ENCODE results near the gene GPR148.
A peak's percentile ranks its signal among the peaks of the same experiment; 100 is the strongest.

The GPR148 gene

GRCh38 chr2:130764821-130765115 lies 35.9 kb downstream of the GPR148 start:
- no peaks in the 10 kb centered on the region for H3K36me3 ChIP-seq
- H3K27ac ChIP-seq: no peak overlapping the region
- H3K9ac ChIP-seq: no peak overlapping the region
- H3K9me3 ChIP-seq (replicated peaks in 1 of 11): no peaks in the 10 kb centered on the region
- H3K27me3 ChIP-seq: no peaks in the 10 kb centered on the region
- H3K4me1 ChIP-seq: no peaks in the 10 kb centered on the region
- H4K20me1 ChIP-seq: peaks cover 0 to 42% (median 0%) of the 10 kb centered on the region in 11 experiments; a peak in 8 of 22 replicates
- no peak overlapping the region for H3K4me2 ChIP-seq
- no peak for TF ChIP-seq Cebpa-rat (IDR thresholded peaks at IDR 0.05)
- H3K4me3 ChIP-seq: no peak overlapping the region

GRCh38 chr2:130765464-130765863 lies 36.6 kb downstream of the GPR148 start:
- no peak overlapping the region for H3K9ac ChIP-seq
- H3K4me3 ChIP-seq: no peak overlapping the region
- no peak overlapping the region for H3K27ac ChIP-seq
- no peaks in the 10 kb centered on the region for H3K27me3 ChIP-seq
- no peaks in the 10 kb centered on the region for H3K36me3 ChIP-seq
- no peak for TF ChIP-seq Cebpa-rat (IDR thresholded peaks at IDR 0.05)
- H3K4me1 ChIP-seq: no peaks in the 10 kb centered on the region
- H3K4me2 ChIP-seq: no peak overlapping the region
- peaks cover 0 to 35% (median 0%) of the 10 kb centered on the region in 11 experiments; a peak in 7 of 22 replicates for H4K20me1 ChIP-seq
- no peaks in the 10 kb centered on the region for H3K9me3 ChIP-seq (replicated peaks in 1 of 11)

GRCh38 chr2:130766037-130766436 lies 37.2 kb downstream of the GPR148 start:
- no peak for TF ChIP-seq Cebpa-rat (IDR thresholded peaks at IDR 0.05)
- no peaks in the 10 kb centered on the region for H3K9me3 ChIP-seq (replicated peaks in 1 of 11)
- no peak overlapping the region for H3K4me3 ChIP-seq
- H3K9ac ChIP-seq: no peak overlapping the region
- no peaks in the 10 kb centered on the region for H3K4me1 ChIP-seq
- no peaks in the 10 kb centered on the region for H3K27me3 ChIP-seq
- H4K20me1 ChIP-seq: peaks cover 0 to 31% (median 0%) of the 10 kb centered on the region in 11 experiments; a peak in 4 of 22 replicates
- no peak overlapping the region for H3K27ac ChIP-seq
- no peaks in the 10 kb centered on the region for H3K36me3 ChIP-seq
- no peak overlapping the region for H3K4me2 ChIP-seq

GRCh38 chr2:130766711-130767407 lies 38.0 kb downstream of the GPR148 start:
- Histone ChIP-seq H3K9me3 (replicated peaks in 1 of 11) (no peaks in the 10 kb centered on the region), H3K9ac (no peak overlapping the region), H3K4me3 (no peak overlapping the region), H3K4me1 (no peaks in the 10 kb centered on the region), H3K27me3 (no peaks in the 10 kb centered on the region), H3K4me2 (no peak overlapping the region), H3K27ac (no peak overlapping the region), H4K20me1 (peaks cover 0 to 23% (median 0%) of the 10 kb centered on the region in 11 experiments; a peak in 4 of 22 replicates), H3K36me3 (no peaks in the 10 kb centered on the region)
- no peak for TF ChIP-seq Cebpa-rat (IDR thresholded peaks at IDR 0.05)

GRCh38 chr2:130767408-130767775 lies 38.5 kb downstream of the GPR148 start:
- Histone ChIP-seq H3K36me3 (no peaks in the 10 kb centered on the region), H3K4me2 (no peak overlapping the region), H3K9me3 (replicated peaks in 1 of 11) (peaks cover 0 to 1% (median 0%) of the 10 kb centered on the region in 11 experiments; a peak in 3 of 22 replicates), H3K4me3 (no peak overlapping the region), H3K4me1 (no peaks in the 10 kb centered on the region), H3K27me3 (no peaks in the 10 kb centered on the region), H3K9ac (no peak overlapping the region), H4K20me1 (peaks cover 0 to 17% (median 0%) of the 10 kb centered on the region in 11 experiments; a peak in 3 of 22 replicates), H3K27ac (no peak overlapping the region)
- no peak for TF ChIP-seq Cebpa-rat (IDR thresholded peaks at IDR 0.05)

GRCh38 chr2:130768191-130768855 lies 39.5 kb downstream of the GPR148 start:
- H3K9ac ChIP-seq: no peak overlapping the region
- H3K9me3 ChIP-seq (replicated peaks in 1 of 11): peaks cover 0 to 9% (median 4%) of the 10 kb centered on the region in 11 experiments; a peak in 3 of 22 replicates
- no peak overlapping the region for H3K4me3 ChIP-seq
- H3K27ac ChIP-seq: no peak overlapping the region
- H3K4me1 ChIP-seq: no peaks in the 10 kb centered on the region
- peaks cover 0 to 10% (median 0%) of the 10 kb centered on the region in 11 experiments; a peak in 2 of 22 replicates for H4K20me1 ChIP-seq
- H3K36me3 ChIP-seq: no peaks in the 10 kb centered on the region
- H3K27me3 ChIP-seq: no peaks in the 10 kb centered on the region
- no peak for TF ChIP-seq Cebpa-rat (IDR thresholded peaks at IDR 0.05)
- H3K4me2 ChIP-seq: no peak overlapping the region

- no peak for TF ChIP-seq Cebpa-rat (IDR thresholded peaks at IDR 0.05)
- no peaks in the 10 kb centered on the region for H3K27me3 ChIP-seq
Measured at GRCh38 chr2:130769343-130769907, 40.6 kb downstream of the GPR148 start.

GRCh38 chr2:130776550-130776949 lies 47.7 kb downstream of the GPR148 start:
- Histone ChIP-seq H3K27ac (no peak overlapping the region), H3K4me2 (no peak overlapping the region), H3K27me3 (no peaks in the 10 kb centered on the region), H3K9me3 (replicated peaks in 1 of 11) (peaks cover 0 to 9% (median 4%) of the 10 kb centered on the region in 11 experiments; a peak in 3 of 22 replicates), H3K36me3 (no peaks in the 10 kb centered on the region), H3K9ac (no peak overlapping the region), H3K4me3 (no peak overlapping the region), H3K4me1 (no peaks in the 10 kb centered on the region), H4K20me1 (no peaks in the 10 kb centered on the region)
- 0 out of 22 replicates have a peak, but pooled peaks of 1 of the 11 experiments have one; percentile 11 for TF ChIP-seq Cebpa-rat (IDR thresholded peaks at IDR 0.05)

More at GRCh38 chr2:130769343-130769907, 40.6 kb downstream of the GPR148 start:
- Histone ChIP-seq H3K4me1 (no peaks in the 10 kb centered on the region), H3K9me3 (replicated peaks in 1 of 11) (peaks cover 0 to 9% (median 4%) of the 10 kb centered on the region in 11 experiments; a peak in 3 of 22 replicates), H3K9ac (no peak overlapping the region), H3K36me3 (no peaks in the 10 kb centered on the region), H3K27ac (no peak overlapping the region), H4K20me1 (peaks cover 0 to 3% (median 0%) of the 10 kb centered on the region in 11 experiments; a peak in 1 of 22 replicates), H3K4me2 (no peak overlapping the region), H3K4me3 (no peak overlapping the region)

- Histone ChIP-seq H3K9ac (no peak overlapping the region), H4K20me1 (no peaks in the 10 kb centered on the region), H3K27ac (no peak overlapping the region), H3K36me3 (no peaks in the 10 kb centered on the region), H3K4me1 (no peaks in the 10 kb centered on the region), H3K9me3 (replicated peaks in 1 of 11) (peaks cover 0 to 8% (median 0%) of the 10 kb centered on the region in 11 experiments; a peak in 5 of 22 replicates), H3K4me3 (no peak overlapping the region), H3K4me2 (no peak overlapping the region), H3K27me3 (no peaks in the 10 kb centered on the region)
- no peak for TF ChIP-seq Cebpa-rat (IDR thresholded peaks at IDR 0.05)
Measured at GRCh38 chr2:130778781-130779180, 49.9 kb downstream of the GPR148 start.
